ENCODE data around the gene MUC12.

DNA sequence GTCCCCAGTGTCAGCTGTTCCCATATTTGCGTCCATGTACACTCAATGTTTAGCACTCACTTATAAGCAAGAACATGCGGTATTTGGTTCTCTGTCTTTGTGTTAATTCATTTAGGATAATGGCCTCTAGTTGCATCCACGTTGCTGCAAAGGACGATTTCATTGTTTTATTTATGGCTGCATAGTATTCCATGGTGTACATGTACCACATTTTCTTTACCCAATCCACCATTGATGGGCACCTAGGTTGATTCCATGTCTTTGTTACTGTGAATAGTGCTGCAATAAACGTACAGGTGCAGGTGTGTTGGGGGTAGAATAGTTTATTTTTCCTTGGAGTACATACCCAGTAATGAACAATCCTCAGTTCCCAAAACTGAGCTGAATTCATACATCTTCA, 91.6 kb downstream of the MUC12 start:
- TF ChIP-seq EZH2 (IDR thresholded peaks at IDR 0.05; ENCODE audit: borderline replicate concordance, low read depth, low read length, severe bottlenecking) (no peak), CTCF (IDR thresholded peaks at IDR 0.05; ENCODE audit: borderline replicate concordance, extremely low read depth, low read length, poor library complexity, severe bottlenecking) (no peak)
